CD4-positive, CD25-positive, alpha-beta regulatory T cell (primary cell): ENCODE results near the gene FAM13A. TPM values are rescaled to one million over a fixed set of nuclear protein-coding genes. Genes with fewer than 3 reads are reported as not detected.
"Not testable (repeated sequence)": the region's sequence is repeated elsewhere in the genome, so short reads cannot be mapped to it uniquely, and the experiment has no call there.

Source experiments
- ATAC-seq, 2 donors: fragments of 150-1000 bp; cut with Tn5 transposase; one replicate each; pipeline ENCODE4 v1.10.0; 2021; ENCODE audit warnings: low read depth in 2 of 2, moderate number of reproducible peaks in 2 of 2, moderate library complexity in 1 of 2
- DNase-seq, 3 donors: peaks; one replicate each; pipeline versions ENCODE4 v3.0.0 to v3.0.0-alpha.2; 2012 to 2022; ENCODE audit warnings: mixed read lengths in 1 of 3
- H3K27ac ChIP-seq: one replicate; pipeline ENCODE4 v1.7.0; 2013; ENCODE audit warnings: mild to moderate bottlenecking, low read length; ENCODE audit not compliant: insufficient read depth, poor library complexity, severe bottlenecking
- H3K27me3 ChIP-seq: one replicate; pipeline ENCODE4 v1.7.0; 2013; ENCODE audit warnings: low read length; ENCODE audit not compliant: control insufficient read depth, insufficient read depth
- H3K36me3 ChIP-seq: one replicate; pipeline ENCODE4 v1.7.0; 2013; ENCODE audit warnings: mild to moderate bottlenecking, low read length, moderate library complexity; ENCODE audit not compliant: control insufficient read depth, insufficient read depth
- H3K4me1 ChIP-seq: 2 replicates; pipeline ENCODE4 v1.7.0; 2013; ENCODE audit warnings: mild to moderate bottlenecking, low read length; ENCODE audit not compliant: insufficient read depth, control insufficient read depth, poor library complexity, severe bottlenecking
- H3K4me3 ChIP-seq: one replicate; pipeline ENCODE4 v1.7.0; 2013; ENCODE audit warnings: low read depth, mild to moderate bottlenecking, low read length, moderate library complexity
- H3K9me3 ChIP-seq, 2 experiments: 1 replicate in 1 of 2; 2 replicates in 1 of 2; pipeline ENCODE4 v1.7.0; 2013; ENCODE audit warnings: low read length in 2 of 2, mild to moderate bottlenecking in 1 of 2, moderate library complexity in 1 of 2; ENCODE audit not compliant: control insufficient read depth in 2 of 2
- H3K27ac Mint-ChIP-seq, 3 donors: one replicate each; pipeline ENCODE4 v1.8.0; 2020 to 2022; ENCODE audit warnings: mild to moderate bottlenecking in 3 of 3, mixed read lengths in 3 of 3, moderate library complexity in 2 of 3
- H3K27me3 Mint-ChIP-seq: one replicate; pipeline ENCODE4 v1.8.0; 2022; ENCODE audit warnings: mild to moderate bottlenecking, mixed read lengths
- H3K36me3 Mint-ChIP-seq: one replicate; pipeline ENCODE4 v1.8.0; 2020; ENCODE audit warnings: mixed read lengths
- H3K4me1 Mint-ChIP-seq, 4 donors: one replicate each; pipeline ENCODE4 v1.8.0; 2020 to 2022; ENCODE audit warnings: mixed read lengths in 4 of 4, mild to moderate bottlenecking in 1 of 4
- H3K4me3 Mint-ChIP-seq, 4 donors: one replicate each; pipeline ENCODE4 v1.8.0; 2020 to 2022; ENCODE audit warnings: mild to moderate bottlenecking in 4 of 4, mixed read lengths in 4 of 4, moderate library complexity in 3 of 4
- H3K9me3 Mint-ChIP-seq, 7 donors: one replicate each; pipeline ENCODE4 v1.8.0; 2020 to 2022; ENCODE audit warnings: mixed read lengths in 7 of 7, mild to moderate bottlenecking in 3 of 7, moderate library complexity in 2 of 7
- polyA plus RNA-seq, 4 donors: library from polyadenylated mRNA; unstranded; fragments of 300-500 nt; fragmentation: Illumina TruSeq; gene quantifications; one replicate each; pipeline ENCODE4 v1.2.3, GENCODE V29; 2021
- total RNA-seq: library from RNA; stranded (reverse); gene quantifications from one replicate; pipeline ENCODE4 v1.2.3, GENCODE V29; 2022

FAM13A gene
- total and polyA plus RNA-seq, 5 donors from 2014 or later: 7.8 to 38.4 (median 11.1) TPM

DNA sequence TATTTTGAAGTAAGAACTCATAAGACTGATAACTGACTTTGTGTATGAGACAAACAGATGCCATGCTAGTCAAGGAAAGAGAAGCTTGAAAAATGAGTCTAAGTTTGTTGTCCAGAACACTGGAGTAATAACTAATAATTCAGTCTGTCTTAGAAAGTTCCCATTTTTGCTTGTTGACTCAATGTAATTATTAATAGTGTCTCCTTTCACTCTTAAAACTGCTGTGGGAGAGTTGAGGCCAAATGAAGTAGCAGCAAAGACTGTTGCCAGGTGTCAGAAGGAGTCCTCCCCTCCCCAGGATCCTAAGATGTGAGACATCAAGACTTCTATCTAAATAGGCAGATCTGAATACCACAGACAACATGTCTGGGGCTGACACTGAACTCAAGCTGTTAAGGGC lies 20.8 kb upstream of the FAM13A start:
- Histone ChIP-seq H3K9me3 (peaks cover 0 to 8% of the 10 kb centered on the region in 2 experiments), H3K4me3 (no peak overlapping the region), H3K27ac (no peak overlapping the region), H3K27me3 (no peaks in the 10 kb centered on the region), H3K36me3 (no peaks in the 10 kb centered on the region), H3K4me1 (no peaks in the 10 kb centered on the region)
- Mint-ChIP-seq H3K4me1 (peaks cover 0 to 7% (median 6%) of the 10 kb centered on the region in 4 donors), H3K27ac (no peak overlapping the region), H3K27me3 (no peaks in the 10 kb centered on the region), H3K4me3 (no peak overlapping the region), H3K36me3 (peaks cover 8% of the 10 kb centered on the region), H3K9me3 (peaks cover 0 to 34% (median 9%) of the 10 kb centered on the region in 7 donors)
- ATAC-seq (no peak), DNase-seq (no peak)

DNA sequence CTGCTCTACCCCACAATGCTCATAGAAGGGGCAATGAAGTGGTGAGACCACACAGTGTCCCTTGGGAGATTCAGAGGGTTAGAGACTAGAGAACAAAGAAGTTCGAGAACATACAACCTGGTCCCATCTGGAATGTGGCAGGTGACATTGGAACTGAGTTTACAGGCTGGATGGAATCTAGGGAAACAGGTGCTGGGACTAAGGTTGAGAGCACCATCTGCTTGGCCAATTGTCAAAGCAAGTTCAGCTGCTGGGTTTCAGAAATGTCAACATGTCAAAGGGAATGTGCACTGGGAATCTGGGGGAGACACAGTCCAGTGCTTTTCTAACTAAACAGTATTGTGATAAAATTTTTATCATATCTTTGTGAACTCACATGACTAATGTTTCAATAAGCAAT lies 15.9 kb upstream of the FAM13A start:
- no peaks in the 10 kb centered on the region for H3K27me3 Mint-ChIP-seq
- H3K9me3 Mint-ChIP-seq: peaks cover 0 to 17% (median 4%) of the 10 kb centered on the region in 7 donors
- peaks cover 0 to 6% (median 4%) of the 10 kb centered on the region in 4 donors for H3K4me1 Mint-ChIP-seq

DNA sequence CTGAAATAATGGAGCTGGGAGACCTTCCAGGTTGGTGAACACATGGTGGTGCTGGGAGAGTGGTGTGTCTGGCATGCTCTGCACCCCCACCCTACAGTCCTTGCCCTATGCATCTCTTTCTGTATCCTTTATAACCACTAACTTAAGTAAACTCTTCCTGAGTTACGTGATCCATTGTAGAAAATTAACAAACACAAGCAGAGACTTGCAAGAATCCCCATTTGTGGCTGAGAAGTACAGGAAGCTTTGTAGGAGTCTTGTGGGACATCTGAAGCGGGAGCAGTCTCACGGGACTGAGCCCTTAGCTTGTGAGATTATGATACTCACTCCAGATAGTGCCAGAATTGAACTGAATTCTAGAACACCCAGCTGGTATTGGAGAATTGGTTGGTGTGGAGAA lies 14.3 kb upstream of the FAM13A start:
- no peak for DNase-seq

More for the DNA sequence above, 15.9 kb upstream of the FAM13A start:
- ATAC-seq: no peak
- Histone ChIP-seq H3K4me1 (no peaks in the 10 kb centered on the region), H3K36me3 (no peaks in the 10 kb centered on the region), H3K27me3 (no peaks in the 10 kb centered on the region), H3K4me3 (no peak overlapping the region), H3K9me3 (peaks cover 0 to 5% of the 10 kb centered on the region in 2 experiments), H3K27ac (no peak overlapping the region)
- Mint-ChIP-seq H3K27ac (no peak overlapping the region), H3K36me3 (peaks cover 3% of the 10 kb centered on the region), H3K4me3 (peak overlapping the region in 1 of 4 donors; percentile 10)
- no peak for DNase-seq

DNA sequence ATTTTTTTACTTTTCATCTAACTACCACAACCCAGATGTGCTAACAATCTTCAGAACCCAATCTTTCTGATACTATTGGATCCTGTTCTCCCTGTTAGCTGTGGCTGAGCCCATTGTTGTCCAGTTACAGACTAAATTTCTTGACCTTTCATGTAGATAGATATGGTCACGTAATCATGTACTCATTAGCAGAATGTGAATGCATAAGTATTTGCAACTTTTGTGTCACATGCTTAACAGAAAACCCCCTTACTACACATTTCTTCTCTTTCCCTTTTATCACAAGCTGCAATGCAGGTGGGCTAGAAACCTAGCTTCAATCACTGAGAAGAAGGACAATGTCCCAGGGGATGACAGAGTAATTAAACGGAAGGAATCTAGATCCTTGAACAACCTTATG lies 13.1 kb upstream of the FAM13A start:
- H3K4me1 Mint-ChIP-seq: peaks cover 0 to 6% (median 3%) of the 10 kb centered on the region in 4 donors
- no peak for ATAC-seq
- H3K36me3 ChIP-seq: no peaks in the 10 kb centered on the region

More for the DNA sequence above, 14.3 kb upstream of the FAM13A start:
- H3K27ac Mint-ChIP-seq: no peak overlapping the region
- Histone ChIP-seq H3K4me1 (no peaks in the 10 kb centered on the region), H3K36me3 (no peaks in the 10 kb centered on the region), H3K4me3 (no peak overlapping the region), H3K27ac (no peak overlapping the region), H3K27me3 (no peaks in the 10 kb centered on the region), H3K9me3 (no peaks in the 10 kb centered on the region)
- H3K9me3 Mint-ChIP-seq: peaks cover 0 to 7% (median 2%) of the 10 kb centered on the region in 7 donors
- peaks cover 0 to 6% (median 3%) of the 10 kb centered on the region in 4 donors for H3K4me1 Mint-ChIP-seq
- ATAC-seq: no peak
- H3K27me3 Mint-ChIP-seq: no peaks in the 10 kb centered on the region
- no peaks in the 10 kb centered on the region for H3K36me3 Mint-ChIP-seq
- no peak overlapping the region for H3K4me3 Mint-ChIP-seq

DNA sequence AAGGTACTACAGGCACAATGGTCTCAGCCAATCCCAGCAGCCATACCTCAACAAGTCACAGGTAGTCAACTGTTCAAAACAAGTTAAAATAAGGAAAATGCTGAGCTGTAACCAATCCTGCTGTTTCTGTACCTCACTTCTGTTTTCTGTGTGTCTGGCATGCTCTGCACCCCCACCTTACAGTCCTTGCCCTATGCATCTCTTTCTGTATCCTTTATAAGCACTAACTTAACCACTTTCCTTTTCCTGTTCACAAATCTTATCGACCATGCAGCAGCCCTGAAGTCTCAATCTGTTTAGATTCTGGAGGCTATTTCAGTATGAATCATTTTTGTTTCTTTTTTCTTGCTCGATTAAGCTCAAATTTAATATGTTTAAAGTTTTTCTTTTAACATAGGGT lies 12.5 kb upstream of the FAM13A start:
- no peak for ATAC-seq
- H3K4me1 Mint-ChIP-seq: peaks cover 0 to 6% (median 3%) of the 10 kb centered on the region in 4 donors

More for the DNA sequence above, 13.1 kb upstream of the FAM13A start:
- Histone ChIP-seq H3K4me3 (no peak overlapping the region), H3K9me3 (peaks cover 0 to 3% of the 10 kb centered on the region in 2 experiments), H3K4me1 (no peaks in the 10 kb centered on the region), H3K27ac (no peak overlapping the region), H3K27me3 (no peaks in the 10 kb centered on the region)
- no peak overlapping the region for H3K27ac Mint-ChIP-seq
- H3K27me3 Mint-ChIP-seq: no peaks in the 10 kb centered on the region
- no peak for DNase-seq
- H3K36me3 Mint-ChIP-seq: no peaks in the 10 kb centered on the region
- peaks cover 0 to 7% (median 2%) of the 10 kb centered on the region in 7 donors for H3K9me3 Mint-ChIP-seq
- no peak overlapping the region for H3K4me3 Mint-ChIP-seq

DNA sequence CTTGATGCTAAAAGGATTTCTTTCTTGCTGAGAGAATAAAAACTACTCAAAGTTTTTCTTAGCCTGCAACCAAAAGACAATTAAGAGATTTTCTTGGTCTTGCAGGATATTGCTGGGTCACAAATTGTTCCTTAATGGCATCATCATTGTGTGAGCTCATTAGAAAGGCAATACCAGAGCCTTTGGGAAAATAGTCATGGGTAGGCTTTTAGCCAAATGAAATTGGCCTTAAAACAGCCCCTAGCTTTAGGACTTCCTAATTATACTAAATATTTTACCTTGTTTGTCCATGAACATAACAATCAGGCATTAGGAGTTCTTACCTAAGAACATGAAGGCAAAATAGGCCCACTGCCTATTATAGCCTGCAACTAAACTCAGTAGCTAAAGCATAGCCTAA lies 10.4 kb upstream of the FAM13A start:
- Histone ChIP-seq H3K27ac (no peak overlapping the region), H3K9me3 (peaks cover 0 to 3% of the 10 kb centered on the region in 2 experiments), H3K4me3 (no peak overlapping the region), H3K4me1 (no peaks in the 10 kb centered on the region), H3K27me3 (no peaks in the 10 kb centered on the region), H3K36me3 (no peaks in the 10 kb centered on the region)
- DNase-seq (no peak), ATAC-seq (no peak)
- no peak overlapping the region for H3K4me3 Mint-ChIP-seq
- no peaks in the 10 kb centered on the region for H3K27me3 Mint-ChIP-seq
- H3K36me3 Mint-ChIP-seq: no peaks in the 10 kb centered on the region
- peaks cover 0 to 14% (median 3%) of the 10 kb centered on the region in 7 donors for H3K9me3 Mint-ChIP-seq
- no peak overlapping the region for H3K27ac Mint-ChIP-seq
- peaks cover 0 to 6% (median 3%) of the 10 kb centered on the region in 4 donors for H3K4me1 Mint-ChIP-seq

More for the DNA sequence above, 12.5 kb upstream of the FAM13A start:
- no peaks in the 10 kb centered on the region for H3K27me3 ChIP-seq
- no peak overlapping the region for H3K27ac ChIP-seq
- no peaks in the 10 kb centered on the region for H3K27me3 Mint-ChIP-seq
- peaks cover 0 to 3% of the 10 kb centered on the region in 2 experiments for H3K9me3 ChIP-seq
- H3K9me3 Mint-ChIP-seq: peaks cover 0 to 9% (median 2%) of the 10 kb centered on the region in 7 donors
- H3K4me3 ChIP-seq: no peak overlapping the region
- no peaks in the 10 kb centered on the region for H3K36me3 Mint-ChIP-seq
- peak in 1 of 3 donors; percentile 51 for DNase-seq
- no peaks in the 10 kb centered on the region for H3K4me1 ChIP-seq
- H3K4me3 Mint-ChIP-seq: no peak overlapping the region
- no peak overlapping the region for H3K27ac Mint-ChIP-seq
- no peaks in the 10 kb centered on the region for H3K36me3 ChIP-seq

DNA sequence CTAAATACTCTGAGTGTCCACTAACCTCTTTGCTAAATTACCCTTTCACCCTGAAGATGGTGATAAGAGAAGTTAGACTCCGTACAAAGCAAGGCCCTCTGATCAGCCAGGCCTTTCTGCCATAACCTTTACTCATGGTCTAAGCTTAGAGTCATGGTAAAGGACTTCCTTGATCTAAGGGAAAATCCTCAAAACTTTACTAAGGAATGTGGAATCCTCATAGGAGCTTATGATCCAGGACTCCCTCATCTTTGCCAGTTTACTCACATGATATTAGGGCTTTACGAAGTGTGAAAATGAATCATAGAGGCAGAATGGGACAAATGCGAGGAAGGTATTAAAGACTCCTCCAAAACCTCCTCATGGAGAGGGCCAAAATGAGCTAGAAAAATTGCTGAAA lies 7.9 kb upstream of the FAM13A start:
- Histone ChIP-seq H3K27me3 (no peaks in the 10 kb centered on the region), H3K9me3 (peaks cover 0 to 3% of the 10 kb centered on the region in 2 experiments), H3K27ac (no peak overlapping the region), H3K4me1 (no peaks in the 10 kb centered on the region), H3K36me3 (no peaks in the 10 kb centered on the region), H3K4me3 (no peak overlapping the region)
- Mint-ChIP-seq H3K27ac (no peak overlapping the region), H3K9me3 (peaks cover 0 to 27% (median 6%) of the 10 kb centered on the region in 7 donors), H3K4me1 (peaks cover 0 to 6% (median 3%) of the 10 kb centered on the region in 4 donors), H3K27me3 (no peaks in the 10 kb centered on the region), H3K36me3 (no peaks in the 10 kb centered on the region), H3K4me3 (no peak overlapping the region)
- DNase-seq: no peak
- ATAC-seq: no peak

DNA sequence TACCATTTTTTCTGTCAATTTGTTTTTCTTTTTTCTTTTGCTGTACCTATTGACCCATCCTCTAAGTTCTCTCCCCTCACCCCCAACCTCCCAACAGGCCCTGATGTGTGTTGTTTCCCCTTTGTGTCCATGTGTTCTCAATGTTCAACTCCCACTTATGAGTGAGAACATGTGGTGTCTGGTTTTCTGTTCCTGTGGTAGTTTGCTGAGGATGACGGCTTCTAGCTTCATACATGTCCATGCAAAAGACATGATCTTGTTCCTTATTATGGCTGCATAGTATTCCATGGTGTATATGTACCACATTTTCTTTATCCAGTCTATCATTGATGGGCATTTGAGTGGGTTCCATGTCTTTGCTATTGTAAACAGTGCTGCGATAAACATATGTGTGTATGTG lies 859 bp upstream of the FAM13A start:
- not testable (repeated sequence) for H3K27me3 Mint-ChIP-seq, H3K4me3 ChIP-seq, DNase-seq, H3K4me1 ChIP-seq, H3K9me3 ChIP-seq, H3K36me3 Mint-ChIP-seq, H3K27me3 ChIP-seq, H3K36me3 ChIP-seq, H3K27ac Mint-ChIP-seq, ATAC-seq, H3K27ac ChIP-seq
- peak overlapping the region in 1 of 4 donors; percentile 44 for H3K4me3 Mint-ChIP-seq
- peaks cover 0 to 20% (median 4%) of the 10 kb centered on the region in 7 donors for H3K9me3 Mint-ChIP-seq
- peaks cover 5 to 21% (median 8%) of the 10 kb centered on the region in 4 donors for H3K4me1 Mint-ChIP-seq
